Measurements from ENCODE around the gene C12orf57. TPM values are rescaled to one million over a fixed set of nuclear protein-coding genes. Genes with fewer than 3 reads are reported as not detected.

Gene C12orf57
- total and polyA plus RNA-seq, 10 of the 15 experiments (the other 5 are each of a cell fraction or from before 2014, with no cell fraction given) = 64.5 to 377 (median 211) TPM

- Histone ChIP-seq H3K79me2 (ENCODE audit: control insufficient read depth, insufficient read depth, low read length) (peaks cover 99% of the 10 kb centered on the region), H3K9me3 (replicated peaks; ENCODE audit: control insufficient read depth, insufficient read depth, low read length) (no peaks in the 10 kb centered on the region), H3K36me3 (ENCODE audit: control insufficient read depth in 2 of 2, insufficient read depth in 2 of 2, low read length in 1 of 2) (peaks cover 8 to 39% of the 10 kb centered on the region in 2 experiments), H4K20me1 (ENCODE audit: control insufficient read depth, insufficient read depth) (no peaks in the 10 kb centered on the region), H3K27me3 (replicated peaks in 1 of 2; ENCODE audit: control insufficient read depth in 2 of 2, insufficient read depth in 2 of 2, low read length in 1 of 2) (no peaks in the 10 kb centered on the region), H3K4me2 (ENCODE audit: control insufficient read depth, insufficient read depth) (peak overlapping the region; percentile 99), H2AFZ (ENCODE audit: control insufficient read depth, low read depth, low read length) (no peak overlapping the region), H3K4me1 (ENCODE audit: control insufficient read depth, insufficient read depth, low read length) (peaks cover 74% of the 10 kb centered on the region), H3K27ac (ENCODE audit: control insufficient read depth, insufficient read depth) (peak overlapping the region; percentile 99), H3K4me3 (peak overlapping the region; percentile 95; the same call in 1 of the 2 replicates), H3K9ac (ENCODE audit: control insufficient read depth, insufficient read depth, low read length) (peak overlapping the region; percentile 99)
- no peak for ATAC-seq
- ChIA-PET SMC1A (ENCODE audit: uncharacterized antibody, unreplicated experiment) (interaction anchor here (0.9 to 13.2 kb wide), 3 partner anchors 8 to 30 kb away, joined by 3 to 395 read pairs (median 7); partner anchors contain the start of genes C12orf57, PTPN6 and RNU7-1), CTCF (interaction anchor here (1.2 to 13.2 kb wide), 4 partner anchors 8 to 157 kb away, joined by 3 to 645 read pairs (median 4); partner anchors contain the start of genes C12orf57, PTPN6 and RNU7-1), POLR2A (interaction anchor here (1.2 to 13.5 kb wide), 3 partner anchors 10 to 30 kb away, joined by 4 to 524 read pairs (median 7); partner anchors contain the start of genes C12orf57, PTPN6 and RNU7-1), RAD21 (ENCODE audit: unreplicated experiment) (interaction anchor here (1.9 to 13.5 kb wide), 3 partner anchors 9 to 153 kb away, joined by 6 to 426 read pairs (median 12); partner anchors contain the start of genes C12orf57, C1RL and RNU7-1)
- 0 out of 2 replicates have a peak, but pooled peaks have one; percentile 13 for TF ChIP-seq ZSCAN29 (IDR thresholded peaks at IDR 0.05)
- TF ChIP-seq POU2F2 (IDR thresholded peaks at IDR 0.05; ENCODE audit: borderline replicate concordance, low read depth, low read length) = no peak
- no peak for DNase-seq (ENCODE audit: low read depth, low spot score)
- in situ Hi-C loops (cut with MboI) (loop anchor here (25.0 kb wide), 1 partner anchor 1682 kb away; no protein-coding TSS in a partner anchor), intact Hi-C loops (cut with micrococcal nuclease; ENCODE audit: unreplicated experiment) (no loop called here)
- no peak for FAIRE-seq
- BruUV-seq (replicated peaks) = no TSS peak
- 52% methylated on average over 21 of the region's 22 CpGs for WGBS (ENCODE audit: insufficient coverage, insufficient replicate concordance, low lambda C conversion rate, missing lambda C conversion rate)
Observed at GRCh38 chr12:6955108-6956020, 11.5 kb downstream of the C12orf57 start.

All from GM12878 (cell line).